Measurements from ENCODE around the gene MPPED1.

GRCh38 chr22:43424201-43424600 is 12.4 kb downstream of the MPPED1 start:
- no peak for TF ChIP-seq EZH2 (IDR thresholded peaks at IDR 0.05)
- TF ChIP-seq POLR2AphosphoS5 (IDR thresholded peaks at IDR 0.05; ENCODE audit: borderline replicate concordance, low read depth, low read length): no peak
- no peak for TF ChIP-seq FOXP2 (optimal IDR thresholded peaks at IDR 0.05; ENCODE audit: control extremely low read depth, extremely low read length, insufficient read depth)
